GM19023 (cell line): ENCODE data around the gene TBC1D14.

Experiments
- ATAC-seq: cut with Tn5 transposase; IDR thresholded peaks from one replicate; pipeline ENCODE4 v1.9.1; 2021; ENCODE audit warnings: mild to moderate bottlenecking, moderate library complexity; ENCODE audit not compliant: unreplicated experiment

The TBC1D14 gene

GRCh38 chr4:6909113-6909969 lies at the start of gene TBC1D14:
Gene TBC1D14 (plus strand): TSS chr4:6909826. CDS start chr4:6923390, 13,564 bp downstream.
- ATAC-seq, result peak; percentile 88

GRCh38 chr4:6868386-6868785 lies 41.2 kb upstream of the TBC1D14 start:
- no peak for ATAC-seq

- no peak for ATAC-seq
Observed at GRCh38 chr4:6869944-6870343, 39.7 kb upstream of the TBC1D14 start.

- ATAC-seq, result no peak
Observed at GRCh38 chr4:6873291-6873690, 36.3 kb upstream of the TBC1D14 start.

- ATAC-seq, result peak; percentile 64
Observed at GRCh38 chr4:6873792-6874461, 35.7 kb upstream of the TBC1D14 start.

- no peak for ATAC-seq
Observed at GRCh38 chr4:6874981-6875380, 34.6 kb upstream of the TBC1D14 start.

GRCh38 chr4:6875431-6875831 lies 34.2 kb upstream of the TBC1D14 start:
- ATAC-seq, result no peak

- ATAC-seq, result no peak
Observed at GRCh38 chr4:6876440-6876839, 33.2 kb upstream of the TBC1D14 start.

- no peak for ATAC-seq
Observed at GRCh38 chr4:6877067-6877466, 32.6 kb upstream of the TBC1D14 start.

- ATAC-seq, result no peak
Observed at GRCh38 chr4:6878451-6879059, 31.1 kb upstream of the TBC1D14 start.

GRCh38 chr4:6880691-6881090 lies 28.9 kb upstream of the TBC1D14 start:
- ATAC-seq, result no peak

- no peak for ATAC-seq
Observed at GRCh38 chr4:6881908-6882307, 27.7 kb upstream of the TBC1D14 start.

GRCh38 chr4:6884341-6884870 lies 25.2 kb upstream of the TBC1D14 start:
- ATAC-seq, result no peak

GRCh38 chr4:6885953-6886557 lies 23.6 kb upstream of the TBC1D14 start:
- no peak for ATAC-seq

GRCh38 chr4:6886886-6887285 lies 22.7 kb upstream of the TBC1D14 start:
- no peak for ATAC-seq

- no peak for ATAC-seq
Observed at GRCh38 chr4:6887591-6888371, 21.8 kb upstream of the TBC1D14 start.

GRCh38 chr4:6888506-6889071 lies 21.0 kb upstream of the TBC1D14 start:
- no peak for ATAC-seq

GRCh38 chr4:6889101-6889735 lies 20.4 kb upstream of the TBC1D14 start:
- ATAC-seq, result no peak

- ATAC-seq, result no peak
Observed at GRCh38 chr4:6889736-6890324, 19.8 kb upstream of the TBC1D14 start.
